HG02610 (cell line): ENCODE results near the gene NDST1.

Experiments used
- ATAC-seq: cut with Tn5 transposase; IDR thresholded peaks from one replicate; pipeline ENCODE4 v1.9.1; 2021; ENCODE audit warnings: mild to moderate bottlenecking, moderate library complexity; ENCODE audit not compliant: unreplicated experiment

The NDST1 gene

GRCh38 chr5:150601491-150602345 lies 93.8 kb downstream of the NDST1 start:
- no peak for ATAC-seq

GRCh38 chr5:150603052-150603451 lies 95.1 kb downstream of the NDST1 start:
- no peak for ATAC-seq

- no peak for ATAC-seq
Observed at GRCh38 chr5:150603491-150603890, 95.6 kb downstream of the NDST1 start.

GRCh38 chr5:150604010-150604409 lies 96.1 kb downstream of the NDST1 start:
- no peak for ATAC-seq

GRCh38 chr5:150604894-150605440 lies 97.0 kb downstream of the NDST1 start:
- ATAC-seq = no peak

GRCh38 chr5:150605546-150605945 lies 97.6 kb downstream of the NDST1 start:
- no peak for ATAC-seq

GRCh38 chr5:150606476-150606875 lies 98.5 kb downstream of the NDST1 start:
- no peak for ATAC-seq

- ATAC-seq = no peak
Observed at GRCh38 chr5:150607105-150607504, 99.2 kb downstream of the NDST1 start.
